ENCODE results near the gene LRRC27. TPM values are rescaled to one million over a fixed set of nuclear protein-coding genes. Genes with fewer than 3 reads are reported as not detected.

The LRRC27 gene
- total RNA-seq, 2 experiments from 2014 or later: 2.4 to 2.8 TPM

- POLR2A ChIA-PET: no interaction called here
- Histone ChIP-seq H3K9me3 (ENCODE audit: control insufficient read depth in 1 of 2, insufficient read depth in 1 of 2, low read length in 2 of 2) (no peaks in the 10 kb centered on the region), H3K27me3 (ENCODE audit: control insufficient read depth in 1 of 2, insufficient read depth in 2 of 2, low read length in 2 of 2) (no peaks in the 10 kb centered on the region), H3K27ac (ENCODE audit: low read depth in 1 of 2, low read length in 2 of 2) (no peak overlapping the region), H3K4me3 (ENCODE audit: low read length) (no peak overlapping the region), H3K4me1 (ENCODE audit: insufficient read depth, low read length) (peaks cover 21% of the 10 kb centered on the region), H3K36me3 (ENCODE audit: insufficient read depth, low read length) (peaks cover 10% of the 10 kb centered on the region)
- H3K27ac Mint-ChIP-seq: no peak overlapping the region
- H3K27me3 Mint-ChIP-seq: no peaks in the 10 kb centered on the region
- CTCF ChIA-PET: no interaction called here
- peak; percentile 18 for ATAC-seq (ENCODE audit: poor library complexity)
- peak overlapping the region; percentile 11 for H3K4me3 Mint-ChIP-seq
- no peak for DNase-seq
- peaks cover 13% of the 10 kb centered on the region for H3K36me3 Mint-ChIP-seq (ENCODE audit: low read depth)
- TF ChIP-seq, protein P1, sequence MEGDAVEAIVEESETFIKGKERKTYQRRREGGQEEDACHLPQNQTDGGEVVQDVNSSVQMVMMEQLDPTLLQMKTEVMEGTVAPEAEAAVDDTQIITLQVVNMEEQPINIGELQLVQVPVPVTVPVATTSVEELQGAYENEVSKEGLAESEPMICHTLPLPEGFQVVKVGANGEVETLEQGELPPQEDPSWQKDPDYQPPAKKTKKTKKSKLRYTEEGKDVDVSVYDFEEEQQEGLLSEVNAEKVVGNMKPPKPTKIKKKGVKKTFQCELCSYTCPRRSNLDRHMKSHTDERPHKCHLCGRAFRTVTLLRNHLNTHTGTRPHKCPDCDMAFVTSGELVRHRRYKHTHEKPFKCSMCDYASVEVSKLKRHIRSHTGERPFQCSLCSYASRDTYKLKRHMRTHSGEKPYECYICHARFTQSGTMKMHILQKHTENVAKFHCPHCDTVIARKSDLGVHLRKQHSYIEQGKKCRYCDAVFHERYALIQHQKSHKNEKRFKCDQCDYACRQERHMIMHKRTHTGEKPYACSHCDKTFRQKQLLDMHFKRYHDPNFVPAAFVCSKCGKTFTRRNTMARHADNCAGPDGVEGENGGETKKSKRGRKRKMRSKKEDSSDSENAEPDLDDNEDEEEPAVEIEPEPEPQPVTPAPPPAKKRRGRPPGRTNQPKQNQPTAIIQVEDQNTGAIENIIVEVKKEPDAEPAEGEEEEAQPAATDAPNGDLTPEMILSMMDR (IDR thresholded peaks at IDR 0.05): no peak
- no peaks in the 10 kb centered on the region for H3K9me3 Mint-ChIP-seq
- peaks cover 16% of the 10 kb centered on the region for H3K4me1 Mint-ChIP-seq (ENCODE audit: low read depth)
- intact Hi-C loops (cut with DNase I, micrococcal nuclease): no loop called here
Observed at GRCh38 chr10:132407846-132408278, 75.9 kb downstream of the LRRC27 start.

GRCh38 chr10:132408367-132408781 lies 76.4 kb downstream of the LRRC27 start:
- ATAC-seq (ENCODE audit: poor library complexity) (peak; percentile 50), DNase-seq (peak in 2 of 14 experiments; percentile 23)
- no peak overlapping the region for H3K27ac ChIP-seq (ENCODE audit: low read depth in 1 of 2, low read length in 2 of 2)
- CTCF ChIA-PET: no interaction called here
- H3K9me3 Mint-ChIP-seq: no peaks in the 10 kb centered on the region
- peaks cover 21% of the 10 kb centered on the region for H3K4me1 ChIP-seq (ENCODE audit: insufficient read depth, low read length)
- no peak overlapping the region for H3K4me3 ChIP-seq (ENCODE audit: low read length)
- no peaks in the 10 kb centered on the region for H3K27me3 ChIP-seq (ENCODE audit: control insufficient read depth in 1 of 2, insufficient read depth in 2 of 2, low read length in 2 of 2)
- peaks cover 10% of the 10 kb centered on the region for H3K36me3 ChIP-seq (ENCODE audit: insufficient read depth, low read length)
- H3K27me3 Mint-ChIP-seq: no peaks in the 10 kb centered on the region
- peaks cover 16% of the 10 kb centered on the region for H3K4me1 Mint-ChIP-seq (ENCODE audit: low read depth)
- POLR2A ChIA-PET: no interaction called here
- H3K9me3 ChIP-seq (ENCODE audit: control insufficient read depth in 1 of 2, insufficient read depth in 1 of 2, low read length in 2 of 2): no peaks in the 10 kb centered on the region
- peaks cover 13% of the 10 kb centered on the region for H3K36me3 Mint-ChIP-seq (ENCODE audit: low read depth)
- H3K4me3 Mint-ChIP-seq: peak overlapping the region; percentile 11
- H3K27ac Mint-ChIP-seq: no peak overlapping the region
- intact Hi-C loops (cut with DNase I, micrococcal nuclease): no loop called here
- TF ChIP-seq, protein P1 (IDR thresholded peaks at IDR 0.05): no peak

DNA sequence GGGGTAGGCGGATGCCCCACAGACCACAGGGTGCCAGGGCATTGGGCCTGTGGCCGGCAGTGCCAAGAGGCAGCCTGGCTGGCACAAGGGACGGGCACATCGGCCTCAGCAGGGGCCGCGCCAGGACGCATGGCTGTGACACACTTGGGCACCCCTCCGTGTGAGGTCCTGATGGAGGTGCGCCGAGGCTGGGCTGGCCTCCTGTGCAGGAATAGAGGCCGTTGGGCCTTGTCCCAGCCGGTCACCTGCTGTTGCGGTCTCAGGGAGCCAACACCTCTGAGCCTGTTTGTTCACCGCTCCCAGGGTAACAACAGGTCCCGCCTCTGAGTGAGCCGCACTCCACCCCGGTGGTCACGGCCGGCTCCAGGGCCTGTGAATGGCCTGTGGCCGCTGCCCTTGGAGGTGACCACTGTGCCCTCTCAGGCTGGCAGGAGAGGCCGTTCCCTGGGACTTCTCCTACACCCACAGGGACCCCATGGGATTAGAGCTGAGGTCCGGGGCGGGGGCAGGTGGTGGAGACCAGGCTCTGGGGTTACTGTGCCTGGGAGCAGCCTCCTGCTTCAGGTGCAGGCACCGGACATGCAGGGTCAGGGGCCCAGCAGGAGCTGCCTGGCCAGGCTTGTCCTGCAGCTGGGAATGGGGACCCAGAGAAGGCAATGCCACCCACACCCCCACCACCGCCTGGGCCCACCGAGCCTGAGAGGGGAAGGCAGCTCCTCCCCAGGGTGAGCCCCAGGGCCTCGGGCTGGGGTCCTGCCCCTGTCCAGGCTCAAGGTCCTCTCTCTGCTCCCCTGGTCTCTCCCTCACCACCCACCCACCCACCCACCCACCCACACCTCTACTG lies 77.1 kb downstream of the LRRC27 start:
- H3K9me3 ChIP-seq (ENCODE audit: control insufficient read depth in 1 of 2, insufficient read depth in 1 of 2, low read length in 2 of 2): no peaks in the 10 kb centered on the region
- Mint-ChIP-seq H3K4me1 (ENCODE audit: low read depth) (peaks cover 16% of the 10 kb centered on the region), H3K27me3 (no peaks in the 10 kb centered on the region), H3K36me3 (ENCODE audit: low read depth) (peaks cover 13% of the 10 kb centered on the region), H3K4me3 (no peak overlapping the region), H3K9me3 (no peaks in the 10 kb centered on the region), H3K27ac (no peak overlapping the region)
- H3K27ac ChIP-seq (ENCODE audit: low read depth in 1 of 2, low read length in 2 of 2): no peak overlapping the region
- peaks cover 10% of the 10 kb centered on the region for H3K36me3 ChIP-seq (ENCODE audit: insufficient read depth, low read length)
- no peak overlapping the region for H3K4me3 ChIP-seq (ENCODE audit: low read length)
- DNase-seq: no peak
- ChIA-PET POLR2A (no interaction called here), CTCF (no interaction called here)
- ATAC-seq (ENCODE audit: poor library complexity): no peak
- TF ChIP-seq, protein P1 (IDR thresholded peaks at IDR 0.05): no peak
- intact Hi-C loops (cut with DNase I, micrococcal nuclease): no loop called here
- H3K4me1 ChIP-seq (ENCODE audit: insufficient read depth, low read length): peaks cover 21% of the 10 kb centered on the region
- no peaks in the 10 kb centered on the region for H3K27me3 ChIP-seq (ENCODE audit: control insufficient read depth in 1 of 2, insufficient read depth in 2 of 2, low read length in 2 of 2)
